ENCODE data around the gene SERPINB2. TPM values are rescaled to one million over a fixed set of nuclear protein-coding genes. Genes with fewer than 3 reads are reported as not detected.

SERPINB2 gene
- total and polyA plus RNA-seq, 4 donors, result 0.25 to 2.0 (median 0.62) TPM

Other genes with a start within 250 kb of the SERPINB2 start
- not detected for gene SERPINB4, start 243.4 kb upstream of the SERPINB2 start, total RNA-seq
- under 1 TPM in 1 of 2 donors, not detected in 1; 0.08 TPM for gene SERPINB4, start 243.4 kb upstream of the SERPINB2 start, polyA plus RNA-seq
- not detected for gene SERPINB3, start 225.8 kb upstream of the SERPINB2 start, total RNA-seq
- under 1 TPM in 1 of 2 donors, not detected in 1; 0.51 TPM for gene SERPINB3, start 225.8 kb upstream of the SERPINB2 start, polyA plus RNA-seq
- gene SERPINB11, start 184.7 kb upstream of the SERPINB2 start, total RNA-seq, result not detected
- gene SERPINB11, start 184.7 kb upstream of the SERPINB2 start, polyA plus RNA-seq, result not detected
- gene SERPINB7, start 112.3 kb upstream of the SERPINB2 start, total RNA-seq, result not detected
- not detected for gene SERPINB7, start 112.3 kb upstream of the SERPINB2 start, polyA plus RNA-seq
- gene SERPINB10, start 20.3 kb downstream of the SERPINB2 start, total RNA-seq, result not detected
- not detected for gene SERPINB10, start 20.3 kb downstream of the SERPINB2 start, polyA plus RNA-seq
- under 1 TPM; 0.16 to 0.60 TPM for gene HMSD, start 61.6 kb downstream of the SERPINB2 start, total RNA-seq
- gene HMSD, start 61.6 kb downstream of the SERPINB2 start, polyA plus RNA-seq, result under 1 TPM in 1 of 2 donors, not detected in 1; 0.25 TPM
- gene SERPINB8, start 82.4 kb downstream of the SERPINB2 start, total RNA-seq, result 10 to 100 TPM; 17.9 to 34.8 TPM
- gene SERPINB8, start 82.4 kb downstream of the SERPINB2 start, polyA plus RNA-seq, result 10 to 100 TPM; 11.5 to 11.8 TPM

Data from aorta (tissue), 4 donors.